GM13977 (cell line): ENCODE data around the gene NLGN2.

Experiments
- DNase-seq: peaks from one replicate; pipeline ENCODE4 v3.0.0; 2012; ENCODE audit warnings: low spot score
- CTCF ChIP-seq: IDR thresholded peaks from 2 replicates; pipeline ENCODE4 v1.5.1; 2012; ENCODE audit warnings: mild to moderate bottlenecking, control low read depth; ENCODE audit not compliant: insufficient read depth; ENCODE audit errors: extremely low read depth, missing control alignments
- in situ Hi-C: fragments of 300-500 bp; cut with MboI; formaldehyde crosslinking; loops from one replicate; pipeline ENCODE4 v1.12.0; 2022; ENCODE audit warnings: low sequenced_read_pairs, low pct_unique_long_range_greater_than_20kb, mixed read lengths, inconsistent platforms; ENCODE audit not compliant: unreplicated experiment

The NLGN2 gene

DNA sequence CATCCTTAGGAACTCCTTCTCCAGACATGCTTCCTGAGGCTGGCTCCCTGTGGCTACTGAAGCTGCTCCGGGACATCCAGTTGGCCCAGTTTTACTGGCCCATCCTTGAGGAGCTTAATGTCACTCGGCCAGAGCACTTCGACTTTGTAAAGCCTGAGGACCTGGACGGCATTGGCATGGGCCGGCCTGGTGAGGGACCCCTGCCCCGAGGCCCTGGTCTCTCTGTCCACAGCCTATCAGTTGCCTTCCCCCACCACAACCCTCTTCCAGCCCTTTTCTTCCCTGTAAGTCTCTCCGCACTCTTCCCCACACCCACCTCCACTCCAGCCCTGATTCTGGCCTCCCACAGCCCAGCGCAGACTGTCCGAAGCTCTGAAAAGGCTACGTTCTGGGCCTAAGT lies 24.7 kb upstream of the NLGN2 start:
- in situ Hi-C loops, result no loop called here
- no peak for TF ChIP-seq CTCF

DNA sequence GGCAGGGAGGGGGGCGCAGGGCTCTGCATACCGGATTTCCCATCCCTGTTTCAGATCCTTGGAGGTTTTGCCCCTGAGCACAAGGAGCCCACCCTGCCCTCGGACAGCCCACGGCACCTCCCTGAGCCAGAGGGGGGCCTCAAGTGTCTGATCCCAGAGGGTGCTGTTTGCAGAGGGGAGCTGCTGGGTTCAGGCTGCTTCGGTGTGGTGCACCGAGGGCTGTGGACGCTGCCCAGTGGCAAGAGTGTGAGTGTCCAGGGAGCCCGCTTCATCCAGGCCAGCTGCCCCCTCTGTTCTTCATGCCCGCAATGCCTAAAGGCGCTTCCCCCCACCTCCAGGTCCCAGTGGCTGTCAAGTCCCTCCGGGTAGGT lies 24.3 kb upstream of the NLGN2 start:
- in situ Hi-C loops, result no loop called here
- DNase-seq, result no peak
- TF ChIP-seq CTCF, result no peak

More for the DNA sequence above, 24.7 kb upstream of the NLGN2 start:
- DNase-seq, result no peak

DNA sequence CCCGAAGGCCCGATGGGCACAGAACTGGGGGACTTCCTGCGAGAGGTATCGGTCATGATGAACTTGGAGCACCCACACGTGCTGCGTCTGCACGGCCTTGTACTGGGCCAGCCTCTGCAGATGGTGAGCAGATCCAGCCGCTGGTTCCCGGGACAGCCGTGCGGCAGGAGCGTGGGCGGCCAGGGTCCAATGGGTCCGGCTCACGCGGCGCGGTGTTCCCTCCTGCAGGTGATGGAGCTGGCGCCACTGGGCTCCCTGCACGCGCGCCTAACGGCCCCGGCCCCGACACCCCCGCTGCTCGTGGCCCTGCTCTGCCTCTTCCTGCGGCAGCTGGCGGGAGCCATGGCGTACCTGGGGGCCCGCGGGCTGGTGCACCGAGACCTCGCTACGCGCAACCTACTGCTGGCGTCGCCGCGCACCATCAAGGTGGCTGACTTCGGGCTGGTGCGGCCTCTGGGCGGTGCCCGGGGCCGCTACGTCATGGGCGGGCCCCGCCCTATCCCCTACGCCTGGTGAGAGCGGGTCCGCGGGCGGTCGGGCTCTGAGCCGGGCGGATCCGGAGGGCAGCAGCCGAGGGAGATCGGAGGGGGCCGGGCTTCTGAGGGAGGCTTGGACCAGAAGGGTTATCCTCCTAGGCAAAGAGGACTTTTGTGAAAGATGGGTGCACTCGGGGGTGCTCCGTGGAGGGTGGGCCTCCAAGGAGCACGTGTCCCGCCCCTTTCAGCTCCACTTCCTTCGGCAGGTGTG lies 23.7 kb upstream of the NLGN2 start:
- TF ChIP-seq CTCF, result no peak
- DNase-seq, result peak; percentile 94
- in situ Hi-C loops, result no loop called here

- no peak for TF ChIP-seq CTCF
- in situ Hi-C loops, result no loop called here
- DNase-seq, result no peak
Measured at GRCh38 chr17:7384489-7385081, 23.1 kb upstream of the NLGN2 start.

DNA sequence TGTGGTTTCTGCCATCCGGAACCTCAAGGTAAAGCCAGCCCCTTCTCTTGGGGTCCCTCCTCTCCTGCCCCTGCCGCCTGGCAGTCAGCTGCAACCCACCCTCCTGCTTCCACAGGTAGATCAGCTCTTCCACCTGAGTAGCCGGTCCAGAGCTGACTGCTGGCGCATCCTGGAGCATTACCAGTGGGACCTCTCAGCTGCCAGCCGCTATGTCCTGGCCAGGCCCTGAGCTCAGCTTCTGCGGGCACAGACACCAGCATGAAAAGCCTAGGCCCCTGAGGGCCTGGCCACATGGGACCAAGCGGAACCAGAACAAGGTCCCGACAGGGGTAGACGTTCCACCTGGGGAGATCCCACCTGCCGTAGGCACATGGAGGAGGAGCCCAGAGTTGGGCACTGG lies 18.8 kb upstream of the NLGN2 start:
- in situ Hi-C loops, result no loop called here
- no peak for DNase-seq
- no peak for TF ChIP-seq CTCF

DNA sequence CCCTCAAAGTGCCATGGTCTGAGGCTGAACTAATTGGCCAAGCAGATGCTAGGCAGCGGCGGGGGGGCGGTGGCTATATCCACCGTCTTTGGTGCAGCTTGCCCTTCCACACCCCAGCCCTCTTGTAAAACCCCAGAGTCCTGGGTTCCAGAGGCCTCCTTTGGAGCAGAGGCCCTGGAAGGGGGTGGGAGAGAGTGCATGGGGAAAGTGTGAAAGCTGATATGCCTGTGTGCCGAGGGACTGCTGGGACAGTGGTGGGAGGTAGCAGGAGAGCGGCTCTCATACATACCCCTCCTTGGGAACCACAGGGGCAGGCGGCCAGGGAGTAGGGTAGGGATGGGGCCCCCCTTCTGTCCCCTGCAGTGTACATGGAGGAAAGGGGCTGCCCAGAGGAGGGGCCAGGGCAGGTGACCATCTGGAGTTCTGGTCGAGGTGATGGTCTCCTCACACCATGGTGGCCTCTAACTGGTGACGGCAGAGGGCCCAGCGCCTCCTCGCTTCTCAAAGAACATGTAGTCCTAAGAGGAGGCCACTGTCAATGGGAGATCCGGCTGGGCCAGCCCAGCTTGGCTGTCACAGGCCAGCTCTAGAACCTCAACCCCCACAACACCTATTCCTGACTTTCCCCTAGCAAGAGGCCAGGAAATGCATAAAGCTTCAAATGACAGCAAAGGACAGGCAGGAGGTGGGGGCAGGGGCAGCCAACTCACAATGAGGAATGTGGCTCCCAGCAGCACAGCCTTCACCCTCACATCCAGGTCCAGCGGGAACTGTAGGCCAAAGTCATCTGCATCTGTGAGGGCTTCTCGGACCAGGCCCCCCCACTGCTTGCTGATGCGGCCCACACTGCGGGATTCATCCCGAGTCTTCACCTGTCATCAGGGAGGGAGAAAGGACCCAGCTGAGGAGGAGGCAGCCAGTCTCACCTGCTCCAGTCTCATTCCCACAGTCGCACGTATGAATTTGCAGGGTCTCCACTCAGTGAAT lies 17.4 kb upstream of the NLGN2 start:
- DNase-seq, result no peak
- in situ Hi-C loops, result no loop called here
- no peak for TF ChIP-seq CTCF
